ENCODE data around the gene ZNF845.

DNA sequence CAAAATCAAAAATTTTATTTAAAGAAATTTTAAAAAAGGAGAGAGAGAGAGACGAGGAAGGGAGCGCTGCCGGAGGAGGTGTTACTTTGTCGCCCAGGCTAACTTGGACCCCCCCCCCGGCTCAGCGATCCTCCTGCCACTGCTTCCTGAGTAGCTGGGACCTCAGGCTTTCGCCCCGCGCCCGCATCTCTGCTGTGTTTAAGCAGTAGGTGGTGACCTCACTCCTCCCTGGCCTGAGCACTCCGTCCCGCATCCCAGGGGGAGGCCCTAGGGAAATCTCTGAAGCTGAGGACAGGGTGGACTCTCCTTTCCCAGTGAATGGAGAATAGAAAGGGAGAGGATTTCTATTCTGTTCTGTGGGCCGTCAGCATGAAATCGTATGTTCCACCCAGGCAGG, 485 bp upstream of the ZNF845 start:
- TF ChIP-seq, protein P1, sequence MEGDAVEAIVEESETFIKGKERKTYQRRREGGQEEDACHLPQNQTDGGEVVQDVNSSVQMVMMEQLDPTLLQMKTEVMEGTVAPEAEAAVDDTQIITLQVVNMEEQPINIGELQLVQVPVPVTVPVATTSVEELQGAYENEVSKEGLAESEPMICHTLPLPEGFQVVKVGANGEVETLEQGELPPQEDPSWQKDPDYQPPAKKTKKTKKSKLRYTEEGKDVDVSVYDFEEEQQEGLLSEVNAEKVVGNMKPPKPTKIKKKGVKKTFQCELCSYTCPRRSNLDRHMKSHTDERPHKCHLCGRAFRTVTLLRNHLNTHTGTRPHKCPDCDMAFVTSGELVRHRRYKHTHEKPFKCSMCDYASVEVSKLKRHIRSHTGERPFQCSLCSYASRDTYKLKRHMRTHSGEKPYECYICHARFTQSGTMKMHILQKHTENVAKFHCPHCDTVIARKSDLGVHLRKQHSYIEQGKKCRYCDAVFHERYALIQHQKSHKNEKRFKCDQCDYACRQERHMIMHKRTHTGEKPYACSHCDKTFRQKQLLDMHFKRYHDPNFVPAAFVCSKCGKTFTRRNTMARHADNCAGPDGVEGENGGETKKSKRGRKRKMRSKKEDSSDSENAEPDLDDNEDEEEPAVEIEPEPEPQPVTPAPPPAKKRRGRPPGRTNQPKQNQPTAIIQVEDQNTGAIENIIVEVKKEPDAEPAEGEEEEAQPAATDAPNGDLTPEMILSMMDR (IDR thresholded peaks at IDR 0.05) = no peak
- TF ChIP-seq POLR2A (IDR thresholded peaks at IDR 0.05) = no peak

Measured in body of pancreas (tissue), 4 donors.